Left renal pelvis (tissue), 4 donors: ENCODE results near the gene NCAPD2. TPM values are rescaled to one million over a fixed set of nuclear protein-coding genes. Genes with fewer than 3 reads are reported as not detected.
"Not testable (repeated sequence)": the region's sequence is repeated elsewhere in the genome, so short reads cannot be mapped to it uniquely, and the experiment has no call there.

Experiments used
- DNase-seq, 4 donors: peaks; one replicate each; pipeline ENCODE4 v3.0.0-alpha.2; 2013; ENCODE audit warnings: low read depth in 4 of 4, low spot score in 3 of 4
- polyA plus RNA-seq, 4 donors: library from polyadenylated mRNA; unstranded; fragments of 120-200 nt; gene quantifications; one replicate each; pipeline ENCODE4 v1.2.1, GENCODE V29; 2013; ENCODE audit not compliant: insufficient read length in 4 of 4

NCAPD2 gene
- polyA plus RNA-seq, 4 donors: 52.6 to 63.6 (median 61.8) TPM

GRCh38 chr12:6542209-6543009, 48.5 kb downstream of the NCAPD2 start:
- DNase-seq: no peak

GRCh38 chr12:6546016-6546415, 52.1 kb downstream of the NCAPD2 start:
- DNase-seq: no peak

GRCh38 chr12:6547566-6547965, 53.7 kb downstream of the NCAPD2 start:
- DNase-seq: no peak

- no peak for DNase-seq
Measured at GRCh38 chr12:6547987-6548386, 54.1 kb downstream of the NCAPD2 start.

GRCh38 chr12:6548556-6548955, 54.7 kb downstream of the NCAPD2 start:
- no peak for DNase-seq

- no peak for DNase-seq
Measured at GRCh38 chr12:6548966-6549683, 55.2 kb downstream of the NCAPD2 start.

- DNase-seq: no peak
Measured at GRCh38 chr12:6549684-6550151, 55.8 kb downstream of the NCAPD2 start.

GRCh38 chr12:6550294-6551062, 56.6 kb downstream of the NCAPD2 start:
- DNase-seq: no peak

- no peak for DNase-seq
Measured at GRCh38 chr12:6551063-6551461, 57.2 kb downstream of the NCAPD2 start.

GRCh38 chr12:6551496-6552139, 57.7 kb downstream of the NCAPD2 start:
- no peak for DNase-seq

GRCh38 chr12:6552140-6552551, 58.2 kb downstream of the NCAPD2 start:
- DNase-seq: no peak

- no peak for DNase-seq
Measured at GRCh38 chr12:6553051-6553868, 59.4 kb downstream of the NCAPD2 start.

GRCh38 chr12:6554168-6555017, 60.5 kb downstream of the NCAPD2 start:
- DNase-seq: no peak

- no peak for DNase-seq
Measured at GRCh38 chr12:6555018-6555691, 61.3 kb downstream of the NCAPD2 start.

GRCh38 chr12:6556496-6556817, 62.6 kb downstream of the NCAPD2 start:
- not testable (repeated sequence) for DNase-seq

- no peak for DNase-seq
Measured at GRCh38 chr12:6556857-6557256, 63.0 kb downstream of the NCAPD2 start.

- DNase-seq: not testable (repeated sequence)
Measured at GRCh38 chr12:6558014-6558760, 64.3 kb downstream of the NCAPD2 start.

- DNase-seq: no peak
Measured at GRCh38 chr12:6559500-6559899, 65.6 kb downstream of the NCAPD2 start.
